Retinal pigment epithelial cell (primary cell): ENCODE data around the gene P2RX3.

Source experiments
- DNase-seq: peaks from one replicate; pipeline ENCODE4 v3.0.0-alpha.2; 2010; ENCODE audit warnings: low read depth
- H3K4me3 ChIP-seq: 2 replicates; pipeline ENCODE4 v1.5.1; 2011; ENCODE audit warnings: mild to moderate bottlenecking, low read length, control low read depth, moderate library complexity
- CTCF ChIP-seq: conservative IDR thresholded peaks from 2 replicates; pipeline ENCODE4 v1.5.1; 2011; ENCODE audit warnings: low read depth, low read length, control low read depth, inconsistent platforms

P2RX3 gene

GRCh38 chr11:57406337-57406904, 68.3 kb downstream of the P2RX3 start:
- no peak for TF ChIP-seq CTCF
- H3K4me3 ChIP-seq: no peak overlapping the region
- no peak for DNase-seq

GRCh38 chr11:57407010-57407920, 69.1 kb downstream of the P2RX3 start:
- no peak for DNase-seq
- no peak overlapping the region for H3K4me3 ChIP-seq
- no peak for TF ChIP-seq CTCF

- no peak for TF ChIP-seq CTCF
- H3K4me3 ChIP-seq: no peak overlapping the region
- DNase-seq: no peak
Observed at GRCh38 chr11:57407941-57408475, 69.9 kb downstream of the P2RX3 start.

- TF ChIP-seq CTCF: no peak
- no peak for DNase-seq
- H3K4me3 ChIP-seq: no peak overlapping the region
Observed at GRCh38 chr11:57408771-57409170, 70.6 kb downstream of the P2RX3 start.

GRCh38 chr11:57409321-57410100, 71.4 kb downstream of the P2RX3 start:
- no peak for TF ChIP-seq CTCF
- H3K4me3 ChIP-seq: no peak overlapping the region
- no peak for DNase-seq

- TF ChIP-seq CTCF: no peak
- no peak overlapping the region for H3K4me3 ChIP-seq
- no peak for DNase-seq
Observed at GRCh38 chr11:57410287-57410686, 72.1 kb downstream of the P2RX3 start.
